ENCODE results near the gene TDRKH.
"Not testable (repeated sequence)": the region's sequence is repeated elsewhere in the genome, so short reads cannot be mapped to it uniquely, and the experiment has no call there.

DNA sequence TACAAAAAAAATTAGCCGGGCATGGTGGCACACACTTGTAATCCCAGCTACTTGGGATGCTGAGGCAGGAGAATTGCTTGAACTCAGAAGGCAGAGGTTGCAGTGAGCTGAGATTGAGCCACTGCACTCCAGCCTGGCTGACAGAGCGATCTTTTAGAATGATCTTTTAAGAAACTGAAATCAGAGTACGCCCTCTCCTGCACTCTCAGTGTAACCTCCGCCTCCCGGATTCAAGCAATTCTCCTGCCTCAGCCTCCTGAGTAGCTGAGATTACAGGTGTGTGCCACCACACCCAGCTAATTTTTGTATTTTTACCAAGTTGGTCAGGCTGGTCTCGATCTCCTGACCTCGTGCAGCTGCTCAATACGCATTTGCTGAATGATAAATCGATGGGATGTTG lies 56.3 kb downstream of the TDRKH start:
- TF ChIP-seq, protein P1, sequence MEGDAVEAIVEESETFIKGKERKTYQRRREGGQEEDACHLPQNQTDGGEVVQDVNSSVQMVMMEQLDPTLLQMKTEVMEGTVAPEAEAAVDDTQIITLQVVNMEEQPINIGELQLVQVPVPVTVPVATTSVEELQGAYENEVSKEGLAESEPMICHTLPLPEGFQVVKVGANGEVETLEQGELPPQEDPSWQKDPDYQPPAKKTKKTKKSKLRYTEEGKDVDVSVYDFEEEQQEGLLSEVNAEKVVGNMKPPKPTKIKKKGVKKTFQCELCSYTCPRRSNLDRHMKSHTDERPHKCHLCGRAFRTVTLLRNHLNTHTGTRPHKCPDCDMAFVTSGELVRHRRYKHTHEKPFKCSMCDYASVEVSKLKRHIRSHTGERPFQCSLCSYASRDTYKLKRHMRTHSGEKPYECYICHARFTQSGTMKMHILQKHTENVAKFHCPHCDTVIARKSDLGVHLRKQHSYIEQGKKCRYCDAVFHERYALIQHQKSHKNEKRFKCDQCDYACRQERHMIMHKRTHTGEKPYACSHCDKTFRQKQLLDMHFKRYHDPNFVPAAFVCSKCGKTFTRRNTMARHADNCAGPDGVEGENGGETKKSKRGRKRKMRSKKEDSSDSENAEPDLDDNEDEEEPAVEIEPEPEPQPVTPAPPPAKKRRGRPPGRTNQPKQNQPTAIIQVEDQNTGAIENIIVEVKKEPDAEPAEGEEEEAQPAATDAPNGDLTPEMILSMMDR (IDR thresholded peaks at IDR 0.05), result not testable (repeated sequence)
- not testable (repeated sequence) for TF ChIP-seq POLR2A (IDR thresholded peaks at IDR 0.05)

Measured in testis (tissue), 2 donors.